Epithelial cell of proximal tubule (primary cell): ENCODE results near the gene MSH4. TPM values are rescaled to one million over a fixed set of nuclear protein-coding genes. Genes with fewer than 3 reads are reported as not detected.
"Not testable (repeated sequence)": the region's sequence is repeated elsewhere in the genome, so short reads cannot be mapped to it uniquely, and the experiment has no call there.

Source experiments
- DNase-seq: peaks from one replicate; pipeline ENCODE4 v3.0.0-alpha.2; 2011; ENCODE audit warnings: low read depth
- H3K4me3 ChIP-seq: 2 replicates; pipeline ENCODE4 v1.5.1; 2011; ENCODE audit warnings: low read depth, mild to moderate bottlenecking, low read length
- total RNA-seq: library from RNA; depleted of rRNA; stranded (reverse); fragments of >200 nt; gene quantifications from 2 replicates; pipeline ENCODE4 v1.2.3, GENCODE V29; 2015
- TF ChIP-seq, protein P1 (sequence below): conservative IDR thresholded peaks from 2 replicates; pipeline ENCODE4 v1.5.1; 2012; ENCODE audit warnings: low read depth, mild to moderate bottlenecking, low read length

The MSH4 gene
- total RNA-seq, 1 donor from 2014 or later: 0.75 TPM

GRCh38 chr1:75808921-75809320, 12.2 kb downstream of the MSH4 start:
- H3K4me3 ChIP-seq: no peak overlapping the region
- TF ChIP-seq, protein P1, sequence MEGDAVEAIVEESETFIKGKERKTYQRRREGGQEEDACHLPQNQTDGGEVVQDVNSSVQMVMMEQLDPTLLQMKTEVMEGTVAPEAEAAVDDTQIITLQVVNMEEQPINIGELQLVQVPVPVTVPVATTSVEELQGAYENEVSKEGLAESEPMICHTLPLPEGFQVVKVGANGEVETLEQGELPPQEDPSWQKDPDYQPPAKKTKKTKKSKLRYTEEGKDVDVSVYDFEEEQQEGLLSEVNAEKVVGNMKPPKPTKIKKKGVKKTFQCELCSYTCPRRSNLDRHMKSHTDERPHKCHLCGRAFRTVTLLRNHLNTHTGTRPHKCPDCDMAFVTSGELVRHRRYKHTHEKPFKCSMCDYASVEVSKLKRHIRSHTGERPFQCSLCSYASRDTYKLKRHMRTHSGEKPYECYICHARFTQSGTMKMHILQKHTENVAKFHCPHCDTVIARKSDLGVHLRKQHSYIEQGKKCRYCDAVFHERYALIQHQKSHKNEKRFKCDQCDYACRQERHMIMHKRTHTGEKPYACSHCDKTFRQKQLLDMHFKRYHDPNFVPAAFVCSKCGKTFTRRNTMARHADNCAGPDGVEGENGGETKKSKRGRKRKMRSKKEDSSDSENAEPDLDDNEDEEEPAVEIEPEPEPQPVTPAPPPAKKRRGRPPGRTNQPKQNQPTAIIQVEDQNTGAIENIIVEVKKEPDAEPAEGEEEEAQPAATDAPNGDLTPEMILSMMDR: no peak
- DNase-seq: no peak

DNA sequence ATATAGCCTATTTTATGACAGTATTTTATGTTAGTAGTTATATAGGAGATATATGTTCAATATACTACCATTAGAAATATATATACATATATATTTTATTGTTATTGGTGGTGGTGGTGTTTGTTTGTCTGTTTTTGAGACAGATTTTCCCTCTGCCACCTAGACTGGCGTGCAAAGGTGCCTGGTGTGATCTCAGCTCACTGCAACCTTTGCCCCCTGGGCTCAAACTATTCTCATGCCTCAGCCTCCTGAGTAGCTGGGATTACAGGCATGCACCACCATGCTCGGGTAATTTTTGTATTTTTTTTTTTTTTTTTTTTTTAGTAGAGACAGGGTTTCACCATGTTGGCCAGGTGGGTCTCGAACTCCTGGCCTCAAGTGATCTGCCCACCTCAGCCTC, 13.4 kb downstream of the MSH4 start:
- DNase-seq, H3K4me3 ChIP-seq: not testable (repeated sequence)

DNA sequence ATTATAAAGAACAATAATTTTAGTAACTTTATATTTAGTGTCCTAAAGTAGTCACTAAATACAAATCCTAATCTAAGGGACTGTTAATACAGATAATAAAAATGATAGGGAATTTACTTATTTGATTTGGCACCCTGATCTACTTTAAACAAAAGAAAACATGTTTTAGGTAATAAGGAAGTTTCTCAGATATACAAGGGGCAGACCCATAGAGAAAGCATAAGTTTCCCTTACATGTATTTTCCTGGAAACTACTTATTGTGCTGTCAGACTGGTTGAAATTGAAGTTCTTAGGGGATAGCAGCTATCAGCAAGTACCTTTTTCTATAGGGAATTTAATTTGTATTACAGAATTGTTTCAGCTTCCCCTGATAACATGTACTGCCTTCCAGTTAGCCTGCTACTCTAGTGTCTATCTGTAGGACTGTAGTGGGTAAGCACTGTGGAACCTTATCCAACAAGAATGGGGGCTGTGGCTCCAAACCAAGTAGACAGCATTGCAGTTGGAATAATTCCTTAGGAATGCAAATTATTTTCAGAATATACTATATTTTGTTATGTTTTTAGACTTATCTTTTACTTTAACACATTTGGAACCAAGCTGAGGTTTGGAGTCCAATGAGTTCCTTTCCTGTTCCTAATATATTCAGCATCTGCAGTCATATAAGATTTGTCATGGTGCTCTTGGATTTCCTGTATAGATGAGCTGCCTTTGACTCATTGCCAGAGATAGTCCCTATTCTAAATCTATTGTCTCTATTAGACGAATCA, 14.7 kb downstream of the MSH4 start:
- TF ChIP-seq, protein P1: no peak
- no peak for DNase-seq
- no peak overlapping the region for H3K4me3 ChIP-seq

- TF ChIP-seq, protein P1: no peak
- H3K4me3 ChIP-seq: no peak overlapping the region
- no peak for DNase-seq
Measured at GRCh38 chr1:75812065-75812464, 15.4 kb downstream of the MSH4 start.

DNA sequence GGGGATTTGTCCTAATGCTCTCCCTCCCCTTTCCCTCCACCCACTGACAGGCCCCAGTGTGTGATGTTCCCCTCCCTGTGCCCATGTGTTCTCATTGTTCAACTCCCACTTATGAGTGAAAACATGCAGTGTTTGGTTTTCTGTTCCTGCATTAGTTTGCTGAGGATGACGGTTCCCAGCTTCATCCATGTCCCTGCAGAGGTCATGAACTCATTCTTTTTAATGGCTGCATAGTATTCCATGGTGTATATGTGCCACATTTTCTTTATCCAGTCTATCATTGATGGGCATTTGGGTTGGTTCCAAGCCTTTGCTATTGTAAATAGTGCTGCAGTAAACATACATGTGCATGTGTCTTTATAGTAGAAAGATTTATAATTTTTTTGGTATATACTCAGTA, 26.9 kb downstream of the MSH4 start:
- H3K4me3 ChIP-seq: not testable (repeated sequence)

DNA sequence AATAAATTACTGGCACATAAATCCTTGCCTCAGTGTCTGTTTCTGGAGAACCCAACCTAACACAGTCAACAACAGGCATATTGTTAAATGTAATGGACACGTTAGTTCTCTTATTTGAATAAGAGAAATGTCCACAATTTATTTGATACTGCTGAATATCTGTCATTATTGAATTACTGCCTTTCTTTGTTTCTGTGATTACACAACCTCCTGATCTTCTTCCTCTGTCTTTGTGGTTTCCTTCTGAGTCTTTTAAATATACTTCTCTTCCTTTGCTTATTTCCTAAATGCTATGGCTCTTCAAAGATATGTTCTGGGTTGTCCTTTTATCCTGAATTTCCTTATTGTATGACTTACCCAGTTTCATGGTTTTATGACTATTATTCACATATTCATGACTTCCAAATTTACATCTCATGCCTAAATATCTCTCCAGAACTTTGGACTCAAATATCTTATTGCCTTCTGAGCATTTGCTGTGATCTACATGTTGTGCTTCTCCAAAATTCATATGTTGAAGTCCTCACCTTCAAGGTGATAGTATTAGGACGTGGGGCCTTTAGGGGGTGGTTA, 39.9 kb downstream of the MSH4 start:
- DNase-seq: no peak
- H3K4me3 ChIP-seq: no peak overlapping the region
- TF ChIP-seq, protein P1: no peak

More for the DNA sequence above, 26.9 kb downstream of the MSH4 start:
- not testable (repeated sequence) for DNase-seq

DNA sequence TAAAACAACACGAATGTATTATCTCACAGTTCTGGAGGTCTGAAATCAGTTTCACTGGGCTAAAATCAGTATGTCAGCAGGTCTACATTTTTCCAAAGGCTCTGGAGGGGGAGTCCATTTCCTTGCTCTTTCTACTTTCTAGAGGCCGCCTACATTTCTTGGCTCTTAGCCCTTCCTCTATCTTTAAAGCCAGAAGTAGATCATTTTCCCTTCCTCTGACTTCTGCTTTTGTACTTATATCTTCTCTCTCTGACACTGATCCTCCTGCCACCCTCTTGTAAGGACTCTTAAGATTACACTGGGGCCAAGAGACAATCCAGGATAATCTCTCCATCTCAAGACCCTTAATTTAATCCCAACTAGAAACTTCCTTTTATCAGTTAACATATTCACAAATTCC, 41.4 kb downstream of the MSH4 start:
- TF ChIP-seq, protein P1: no peak

GRCh38 chr1:75841421-75841820, 44.7 kb downstream of the MSH4 start:
- TF ChIP-seq, protein P1: no peak
- no peak for DNase-seq
- no peak overlapping the region for H3K4me3 ChIP-seq

More for the DNA sequence above, 41.4 kb downstream of the MSH4 start:
- no peak overlapping the region for H3K4me3 ChIP-seq
- no peak for DNase-seq
